ENCODE data around the gene UBE2F. TPM values are rescaled to one million over a fixed set of nuclear protein-coding genes. Genes with fewer than 3 reads are reported as not detected.

The UBE2F gene
- total RNA-seq, 1 donor from 2014 or later, result 51.4 TPM

DNA sequence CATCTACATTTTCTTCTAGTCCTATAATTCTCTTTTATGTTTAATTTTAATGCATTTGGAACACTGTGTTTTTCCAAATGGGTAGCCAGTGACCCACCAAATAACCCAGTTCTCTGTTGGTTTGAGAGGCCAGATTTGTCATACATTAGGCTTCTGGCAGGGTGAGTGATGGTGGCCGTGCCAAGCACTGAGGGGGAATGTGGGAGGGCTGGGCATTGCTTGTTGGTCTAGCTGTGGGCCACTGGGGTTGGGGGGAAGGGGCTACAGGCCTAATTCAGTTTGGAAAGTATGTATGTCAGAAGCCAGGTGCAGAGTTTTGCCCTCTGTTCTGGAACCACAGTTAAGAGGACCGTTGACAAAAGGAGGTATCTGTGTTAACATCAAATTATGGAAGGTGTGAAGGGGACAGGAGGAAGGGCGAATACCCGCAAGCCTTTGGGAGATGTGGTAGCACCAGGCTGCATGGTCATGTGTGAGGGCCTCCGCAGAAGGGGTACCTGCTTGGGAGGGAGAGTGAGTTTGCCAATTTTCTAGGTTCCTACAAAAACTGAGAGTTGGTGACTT lies 55.9 kb downstream of the UBE2F start:
- ATAC-seq, result no peak
- no peaks in the 10 kb centered on the region for H3K4me1 ChIP-seq
- H3K9me3 ChIP-seq, result no peaks in the 10 kb centered on the region
- no peak overlapping the region for H3K27ac ChIP-seq
- no peaks in the 10 kb centered on the region for H3K27me3 ChIP-seq
- TF ChIP-seq, protein P1, sequence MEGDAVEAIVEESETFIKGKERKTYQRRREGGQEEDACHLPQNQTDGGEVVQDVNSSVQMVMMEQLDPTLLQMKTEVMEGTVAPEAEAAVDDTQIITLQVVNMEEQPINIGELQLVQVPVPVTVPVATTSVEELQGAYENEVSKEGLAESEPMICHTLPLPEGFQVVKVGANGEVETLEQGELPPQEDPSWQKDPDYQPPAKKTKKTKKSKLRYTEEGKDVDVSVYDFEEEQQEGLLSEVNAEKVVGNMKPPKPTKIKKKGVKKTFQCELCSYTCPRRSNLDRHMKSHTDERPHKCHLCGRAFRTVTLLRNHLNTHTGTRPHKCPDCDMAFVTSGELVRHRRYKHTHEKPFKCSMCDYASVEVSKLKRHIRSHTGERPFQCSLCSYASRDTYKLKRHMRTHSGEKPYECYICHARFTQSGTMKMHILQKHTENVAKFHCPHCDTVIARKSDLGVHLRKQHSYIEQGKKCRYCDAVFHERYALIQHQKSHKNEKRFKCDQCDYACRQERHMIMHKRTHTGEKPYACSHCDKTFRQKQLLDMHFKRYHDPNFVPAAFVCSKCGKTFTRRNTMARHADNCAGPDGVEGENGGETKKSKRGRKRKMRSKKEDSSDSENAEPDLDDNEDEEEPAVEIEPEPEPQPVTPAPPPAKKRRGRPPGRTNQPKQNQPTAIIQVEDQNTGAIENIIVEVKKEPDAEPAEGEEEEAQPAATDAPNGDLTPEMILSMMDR (IDR thresholded peaks at IDR 0.05), result no peak
- DNase-seq, result no peak
- H3K4me3 ChIP-seq, result no peak overlapping the region
- intact Hi-C loops (cut with DNase I), result no loop called here
- peaks cover 42% of the 10 kb centered on the region for H3K36me3 ChIP-seq

DNA sequence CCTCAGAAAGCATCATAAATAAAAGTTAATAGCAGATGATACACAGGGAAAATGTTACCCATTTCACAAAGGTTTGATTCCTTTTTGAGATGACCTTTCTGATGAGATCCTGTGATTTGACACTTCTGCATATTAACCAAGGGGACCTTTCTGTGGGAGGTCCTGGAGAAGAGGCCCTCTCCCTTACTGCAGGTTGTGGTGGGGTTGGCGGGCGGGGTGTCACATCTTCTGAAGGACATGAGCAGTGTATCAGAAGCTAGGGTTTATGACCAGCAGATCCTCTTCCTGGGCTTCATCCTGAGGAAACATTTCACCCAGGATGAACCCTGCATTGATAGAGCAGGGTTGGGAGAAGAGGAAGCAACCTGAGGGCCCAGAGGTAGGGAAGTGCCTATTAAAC lies 56.8 kb downstream of the UBE2F start:
- Histone ChIP-seq H3K4me3 (no peak overlapping the region), H3K9me3 (no peaks in the 10 kb centered on the region), H3K27ac (no peak overlapping the region), H3K27me3 (no peaks in the 10 kb centered on the region), H3K4me1 (no peaks in the 10 kb centered on the region), H3K36me3 (peaks cover 42% of the 10 kb centered on the region)
- intact Hi-C loops (cut with DNase I), result no loop called here
- ATAC-seq, result no peak
- TF ChIP-seq, protein P1 (IDR thresholded peaks at IDR 0.05), result no peak
- DNase-seq, result no peak

DNA sequence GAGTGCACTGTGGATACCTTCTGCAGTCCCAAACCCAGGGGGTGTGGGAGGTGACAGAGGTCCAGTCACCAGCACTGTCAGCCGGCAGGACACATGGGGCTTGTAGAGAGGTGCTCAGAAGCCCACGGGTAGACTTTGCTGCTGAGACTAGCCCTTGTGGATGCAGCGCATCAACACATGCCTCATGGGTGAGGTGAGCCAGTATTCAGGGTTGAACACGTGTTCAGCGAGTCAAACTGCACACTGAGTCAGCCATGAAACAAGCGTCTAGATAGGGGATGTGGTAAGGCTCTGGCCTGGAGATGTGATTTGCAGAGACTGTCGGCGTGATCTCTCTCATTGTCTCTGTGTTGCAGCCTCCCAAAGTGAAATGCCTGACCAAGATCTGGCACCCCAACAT lies 58.2 kb downstream of the UBE2F start:
- Histone ChIP-seq H3K27ac (no peak overlapping the region), H3K9me3 (no peaks in the 10 kb centered on the region), H3K4me1 (no peaks in the 10 kb centered on the region), H3K27me3 (no peaks in the 10 kb centered on the region), H3K36me3 (peaks cover 48% of the 10 kb centered on the region), H3K4me3 (no peak overlapping the region)
- DNase-seq, result no peak
- TF ChIP-seq, protein P1 (IDR thresholded peaks at IDR 0.05), result no peak
- peak; percentile 29 for ATAC-seq
- intact Hi-C loops (cut with DNase I), result no loop called here

DNA sequence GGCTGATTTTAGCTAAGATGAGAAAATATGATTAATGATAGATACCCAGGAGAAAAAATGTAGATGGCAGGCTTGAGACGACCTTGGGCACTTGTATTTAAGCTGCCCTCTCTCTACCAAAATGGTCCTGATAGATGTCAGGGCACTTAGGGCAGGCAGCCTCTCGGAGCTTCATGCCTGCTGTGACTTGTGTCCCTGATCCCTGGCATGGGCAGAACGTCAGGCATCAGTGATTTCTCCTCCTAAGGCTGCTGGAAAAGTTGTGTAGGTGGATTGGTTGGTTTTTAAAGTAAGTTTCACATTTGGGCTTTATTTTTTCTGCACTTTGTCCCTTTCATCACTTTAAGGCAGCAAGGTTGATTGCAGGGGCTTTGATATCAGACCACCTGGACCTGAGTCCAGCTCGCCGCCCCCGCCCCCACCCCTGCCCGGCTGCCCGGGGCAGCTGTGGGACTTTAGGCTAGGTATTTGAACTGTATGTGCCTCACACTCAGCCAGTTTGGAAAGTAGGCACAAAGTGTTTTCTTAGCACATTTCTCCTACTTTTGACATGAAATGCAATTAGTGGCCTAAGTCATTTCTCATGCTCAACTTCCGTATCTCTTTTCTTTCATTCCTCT lies 59.0 kb downstream of the UBE2F start:
- Histone ChIP-seq H3K9me3 (no peaks in the 10 kb centered on the region), H3K27me3 (no peaks in the 10 kb centered on the region), H3K4me1 (no peaks in the 10 kb centered on the region), H3K36me3 (peaks cover 56% of the 10 kb centered on the region), H3K27ac (no peak overlapping the region), H3K4me3 (no peak overlapping the region)
- TF ChIP-seq, protein P1 (IDR thresholded peaks at IDR 0.05), result no peak
- ATAC-seq (no peak), DNase-seq (no peak)
- intact Hi-C loops (cut with DNase I), result no loop called here

DNA sequence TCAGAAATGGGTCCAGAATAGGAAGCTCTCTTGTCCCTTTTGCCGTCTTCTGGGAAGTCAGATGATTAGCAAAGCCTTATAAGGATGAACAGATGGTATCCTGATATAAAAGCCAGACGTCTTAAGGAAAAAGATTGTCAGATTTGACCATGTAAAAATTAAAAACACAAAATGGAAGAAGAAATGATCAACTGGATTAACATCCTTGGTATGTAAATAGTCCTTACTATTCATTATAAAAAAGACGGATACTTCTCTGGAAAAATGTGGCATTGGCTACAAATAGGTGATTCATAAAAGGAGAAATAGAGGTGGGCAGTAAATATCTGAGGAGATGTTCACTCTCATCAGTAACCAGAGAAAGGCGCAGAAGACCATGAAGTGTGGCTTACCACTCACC lies 60.2 kb downstream of the UBE2F start:
- ATAC-seq (no peak), DNase-seq (no peak)
- no peaks in the 10 kb centered on the region for H3K27me3 ChIP-seq
- peaks cover 63% of the 10 kb centered on the region for H3K36me3 ChIP-seq
- H3K4me3 ChIP-seq, result no peak overlapping the region
- no peak overlapping the region for H3K27ac ChIP-seq
- H3K9me3 ChIP-seq, result no peaks in the 10 kb centered on the region
- TF ChIP-seq, protein P1 (IDR thresholded peaks at IDR 0.05), result no peak
- intact Hi-C loops (cut with DNase I), result no loop called here
- H3K4me1 ChIP-seq, result no peaks in the 10 kb centered on the region

All from upper lobe of right lung (tissue), 1 donor.